GM12801 (cell line): ENCODE measurements around the gene LMTK2.

Experiments
- TF ChIP-seq, protein P1 (sequence below): IDR thresholded peaks from one replicate; pipeline ENCODE4 v1.5.1; 2011; ENCODE audit warnings: control low read depth; ENCODE audit not compliant: insufficient read length; ENCODE audit errors: extremely low read depth

The LMTK2 gene

DNA sequence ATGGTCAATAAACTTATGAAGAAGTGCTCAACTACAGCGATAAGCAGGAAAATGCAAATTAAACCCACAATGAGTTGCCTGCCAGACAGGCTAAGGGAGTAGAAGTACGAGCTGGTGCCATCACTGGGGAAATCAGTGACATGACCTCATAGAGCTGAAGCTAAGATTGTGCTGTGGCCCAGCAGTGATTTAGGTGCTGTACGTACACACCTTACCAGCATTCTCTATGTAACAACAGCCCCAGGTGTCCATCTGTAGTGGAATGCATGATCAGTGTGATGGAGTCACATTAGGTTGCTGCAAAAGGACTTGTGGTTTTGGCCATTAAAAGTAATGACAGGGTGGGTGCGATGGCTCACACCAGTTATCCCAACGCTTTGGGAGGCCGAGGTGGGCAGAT, 151.0 kb downstream of the LMTK2 start:
- TF ChIP-seq, protein P1, sequence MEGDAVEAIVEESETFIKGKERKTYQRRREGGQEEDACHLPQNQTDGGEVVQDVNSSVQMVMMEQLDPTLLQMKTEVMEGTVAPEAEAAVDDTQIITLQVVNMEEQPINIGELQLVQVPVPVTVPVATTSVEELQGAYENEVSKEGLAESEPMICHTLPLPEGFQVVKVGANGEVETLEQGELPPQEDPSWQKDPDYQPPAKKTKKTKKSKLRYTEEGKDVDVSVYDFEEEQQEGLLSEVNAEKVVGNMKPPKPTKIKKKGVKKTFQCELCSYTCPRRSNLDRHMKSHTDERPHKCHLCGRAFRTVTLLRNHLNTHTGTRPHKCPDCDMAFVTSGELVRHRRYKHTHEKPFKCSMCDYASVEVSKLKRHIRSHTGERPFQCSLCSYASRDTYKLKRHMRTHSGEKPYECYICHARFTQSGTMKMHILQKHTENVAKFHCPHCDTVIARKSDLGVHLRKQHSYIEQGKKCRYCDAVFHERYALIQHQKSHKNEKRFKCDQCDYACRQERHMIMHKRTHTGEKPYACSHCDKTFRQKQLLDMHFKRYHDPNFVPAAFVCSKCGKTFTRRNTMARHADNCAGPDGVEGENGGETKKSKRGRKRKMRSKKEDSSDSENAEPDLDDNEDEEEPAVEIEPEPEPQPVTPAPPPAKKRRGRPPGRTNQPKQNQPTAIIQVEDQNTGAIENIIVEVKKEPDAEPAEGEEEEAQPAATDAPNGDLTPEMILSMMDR = no peak
